Measurements from ENCODE around the gene MAST2.

The MAST2 gene

GRCh38 chr1:45979074-45979777, 175.8 kb downstream of the MAST2 start:
- TF ChIP-seq ZFX (IDR thresholded peaks at IDR 0.05), result no peak
- TF ChIP-seq CTCF (conservative IDR thresholded peaks at IDR 0.05), result no peak
- peak overlapping the region; percentile 83 for H3K27ac ChIP-seq

GRCh38 chr1:45979778-45980176, 176.4 kb downstream of the MAST2 start:
- TF ChIP-seq ZFX (IDR thresholded peaks at IDR 0.05), result no peak
- no peak for TF ChIP-seq CTCF (conservative IDR thresholded peaks at IDR 0.05)
- peak overlapping the region; percentile 83 for H3K27ac ChIP-seq

- no peak overlapping the region for H3K27ac ChIP-seq
- TF ChIP-seq CTCF (conservative IDR thresholded peaks at IDR 0.05) (no peak), ZFX (IDR thresholded peaks at IDR 0.05) (no peak)
Observed at GRCh38 chr1:45982359-45982758, 178.9 kb downstream of the MAST2 start.

DNA sequence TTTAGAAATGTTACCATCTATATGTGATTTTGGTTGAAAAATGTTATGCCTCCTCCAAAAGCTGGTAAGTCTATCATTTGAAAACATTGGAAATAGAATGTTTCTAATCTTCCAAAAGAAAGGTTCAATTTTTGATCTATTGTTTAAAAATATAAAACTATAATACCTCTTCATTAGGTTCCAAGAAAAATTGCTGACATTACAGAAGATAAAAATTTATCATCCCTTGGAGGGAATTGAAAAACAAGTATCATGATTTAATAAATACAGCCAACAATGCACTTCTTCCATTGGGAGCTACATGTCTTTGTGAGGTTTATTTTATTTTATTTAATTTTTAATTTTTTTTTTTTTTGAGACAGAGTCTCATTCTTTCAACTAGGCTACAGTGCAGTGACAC, 180.6 kb downstream of the MAST2 start:
- no peak overlapping the region for H3K27ac ChIP-seq
- TF ChIP-seq ZFX (IDR thresholded peaks at IDR 0.05) (no peak), CTCF (conservative IDR thresholded peaks at IDR 0.05) (no peak)

DNA sequence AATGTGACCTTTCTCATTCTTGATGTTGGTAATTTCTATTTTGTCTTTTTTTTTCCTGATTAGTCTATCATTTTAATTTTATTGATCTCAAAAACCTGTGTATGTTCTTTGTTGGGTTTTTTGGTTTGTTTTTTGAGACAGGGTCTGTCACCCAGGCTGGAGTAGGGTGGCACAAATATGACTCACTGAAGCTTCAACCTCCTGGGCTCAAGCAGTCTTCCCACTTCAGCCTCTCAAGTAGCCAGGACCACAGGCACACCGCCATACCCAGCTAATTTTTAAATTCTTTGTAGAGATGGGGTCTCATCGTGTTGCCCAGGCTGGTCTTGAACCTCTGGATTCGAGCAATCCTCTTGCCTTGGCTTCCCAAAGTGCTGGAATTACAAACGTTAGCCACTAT, 183.8 kb downstream of the MAST2 start:
- no peak overlapping the region for H3K27ac ChIP-seq
- no peak for TF ChIP-seq ZFX (IDR thresholded peaks at IDR 0.05)
- TF ChIP-seq CTCF (conservative IDR thresholded peaks at IDR 0.05), result no peak

GRCh38 chr1:45989249-45989648, 185.8 kb downstream of the MAST2 start:
- no peak for TF ChIP-seq ZFX (IDR thresholded peaks at IDR 0.05)
- TF ChIP-seq CTCF (conservative IDR thresholded peaks at IDR 0.05), result no peak
- no peak overlapping the region for H3K27ac ChIP-seq

GRCh38 chr1:45994423-45994822, 191.0 kb downstream of the MAST2 start:
- no peak overlapping the region for H3K27ac ChIP-seq
- TF ChIP-seq CTCF (conservative IDR thresholded peaks at IDR 0.05) (no peak), ZFX (IDR thresholded peaks at IDR 0.05) (no peak)

Measured in C4-2B (cell line).